Panc1 (cell line): ENCODE measurements around the gene SSNA1. TPM values are rescaled to one million over a fixed set of nuclear protein-coding genes. Genes with fewer than 3 reads are reported as not detected.

ENCODE experiments used
- ATAC-seq: fragments of 200-7000 bp; cut with Tn5 transposase; 2 replicates; pipeline ENCODE4 v1.9.1; 2020; ENCODE audit warnings: mild to moderate bottlenecking, moderate library complexity
- BruUV-seq: library from RNA; stranded (reverse); fragments of 400-500 nt; replicated peaks from 2 replicates; lab custom pipeline; 2021; lab: Mats Ljungman, UMichigan
- CTCF ChIA-PET: fragments of 300-600 bp; sonication (Branson Sonifier 250); formaldehyde crosslinking; loops from one replicate; lab custom pipeline; 2022; ENCODE audit warnings: antibody characterized with exemption; lab: Charles Lee
- POLR2A ChIA-PET: fragments of 300-600 bp; sonication (Branson Sonifier 250); formaldehyde crosslinking; loops from one replicate; lab custom pipeline; 2022; ENCODE audit warnings: antibody characterized with exemption; lab: Charles Lee
- DNase-seq: peaks from one replicate; pipeline ENCODE4 v3.0.0-alpha.2; 2010; ENCODE audit warnings: low read depth, low spot score
- H3K27ac ChIP-seq: 2 replicates; pipeline ENCODE4 v1.5.1; 2011; ENCODE audit warnings: mild to moderate bottlenecking, low read length, inconsistent platforms
- H3K27me3 ChIP-seq: fragments of 200-500 bp; sonication (Bioruptor generic); 2 replicates; pipeline ENCODE4 v1.6.0; 2014; ENCODE audit warnings: low read length, inconsistent platforms; ENCODE audit not compliant: control insufficient read depth, insufficient read depth
- H3K36me3 ChIP-seq: fragments of 200-500 bp; sonication (Bioruptor generic); 2 replicates; pipeline ENCODE4 v1.5.1; 2014; ENCODE audit warnings: inconsistent platforms, mild to moderate bottlenecking, low read length, moderate library complexity; ENCODE audit not compliant: control insufficient read depth, insufficient read depth
- H3K4me1 ChIP-seq: 2 replicates; pipeline ENCODE4 v1.5.1; 2011; ENCODE audit warnings: inconsistent platforms, mild to moderate bottlenecking, low read length, moderate library complexity; ENCODE audit not compliant: control insufficient read depth, insufficient read depth
- H3K4me3 ChIP-seq, 2 experiments: 2 replicates each; pipeline ENCODE4 v1.5.1; 2011 to 2012; ENCODE audit warnings: low read depth in 2 of 2, low read length in 2 of 2, mild to moderate bottlenecking in 2 of 2, inconsistent platforms in 1 of 2, moderate library complexity in 1 of 2
- H3K9me3 ChIP-seq: fragments of 200-500 bp; sonication (Bioruptor generic); 2 replicates; pipeline ENCODE4 v1.5.1; 2014; ENCODE audit warnings: low read depth, mild to moderate bottlenecking, inconsistent platforms, low read length, moderate library complexity; ENCODE audit not compliant: control insufficient read depth, insufficient read depth
- CTCF ChIP-seq: fragments of 450-650 bp; IDR thresholded peaks from 2 replicates; pipeline ENCODE4 v1.5.1; 2017; ENCODE audit warnings: mild to moderate bottlenecking
- POLR2AphosphoS5 ChIP-seq: IDR thresholded peaks from 2 replicates; pipeline ENCODE4 v1.6.1; 2012; ENCODE audit warnings: mild to moderate bottlenecking, low read depth, low read length, moderate library complexity
- REST ChIP-seq, 2 experiments: IDR thresholded peaks; 2 replicates each; pipeline ENCODE4 v1.6.1; 2011 to 2012; ENCODE audit warnings: low read depth in 2 of 2, control low read depth in 1 of 2, low read length in 1 of 2, mild to moderate bottlenecking in 1 of 2, moderate library complexity in 1 of 2; ENCODE audit not compliant: insufficient read depth in 1 of 2
- SIN3A ChIP-seq: IDR thresholded peaks from 2 replicates; pipeline ENCODE4 v1.6.1; 2012; ENCODE audit warnings: low read depth, mild to moderate bottlenecking, low read length, moderate library complexity, borderline replicate concordance; ENCODE audit not compliant: insufficient read depth
- TCF7L2 ChIP-seq: IDR thresholded peaks from 2 replicates; pipeline ENCODE4 v1.6.1; 2011; ENCODE audit warnings: mild to moderate bottlenecking, low read depth, low read length, inconsistent platforms
- in situ Hi-C: cut with HindIII; loops from 2 replicates; pipeline ENCODE4 v1.10.0; 2016; ENCODE audit warnings: low sequenced_read_pairs, low pct_unique_long_range_greater_than_20kb
- intact Hi-C: fragments of 100-400 bp; cut with micrococcal nuclease; formaldehyde crosslinking; loops from one replicate; pipeline ENCODE4 v1.10.0; 2022; ENCODE audit not compliant: unreplicated experiment
- total RNA-seq: library from RNA; stranded (reverse); gene quantifications from one replicate; pipeline ENCODE4 v1.2.1, GENCODE V29; 2021; ENCODE audit not compliant: unreplicated experiment

SSNA1 gene
- total RNA-seq, 1 experiment from 2014 or later = 86.9 TPM

DNA sequence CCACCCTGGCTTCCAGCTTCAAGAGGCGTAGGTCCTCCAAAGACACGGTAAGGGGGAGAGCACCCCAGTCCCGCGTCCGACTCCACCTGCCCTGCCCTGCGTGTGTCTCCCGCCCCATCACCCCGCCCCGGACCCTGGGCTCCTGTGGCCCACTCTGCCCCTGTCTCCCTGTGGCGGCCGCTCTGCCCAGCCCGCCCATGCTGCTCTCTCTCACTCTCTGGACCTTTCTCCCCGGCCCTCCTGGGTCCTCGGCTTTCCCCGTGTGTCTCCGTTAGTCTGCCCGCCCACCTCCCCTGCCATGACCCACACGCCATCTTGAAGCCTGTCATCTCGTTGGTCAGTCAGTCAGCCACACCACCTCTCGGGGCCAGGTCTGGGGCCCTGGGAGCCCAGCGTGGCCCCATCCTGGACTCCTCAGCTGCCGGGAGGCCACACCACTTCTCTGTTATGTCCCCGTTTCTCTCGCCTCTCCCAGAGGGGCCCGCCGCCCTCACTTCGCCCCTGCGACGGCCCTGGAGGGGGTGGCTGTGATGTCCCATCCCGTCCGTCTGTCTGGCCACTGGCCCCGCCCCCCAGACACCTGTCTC is 23.1 kb upstream of the SSNA1 start:
- DNase-seq (no peak), ATAC-seq (no peak)
- no peak overlapping the region for H3K27ac ChIP-seq
- no TSS peak for BruUV-seq
- ChIA-PET POLR2A (no interaction called here), CTCF (no interaction called here)
- no peaks in the 10 kb centered on the region for H3K9me3 ChIP-seq
- no peak overlapping the region for H3K4me3 ChIP-seq
- in situ Hi-C loops = no loop called here
- H3K27me3 ChIP-seq = no peaks in the 10 kb centered on the region
- H3K4me1 ChIP-seq = peaks cover 4% of the 10 kb centered on the region
- H3K36me3 ChIP-seq = no peaks in the 10 kb centered on the region
- intact Hi-C loops = no loop called here
- TF ChIP-seq SIN3A (no peak), POLR2AphosphoS5 (no peak), TCF7L2 (no peak), REST (IDR thresholded peaks at IDR 0.05; ENCODE audit: insufficient read depth in 1 of 2, low read depth in 2 of 2, low read length in 1 of 2) (no peak), CTCF (no peak)

DNA sequence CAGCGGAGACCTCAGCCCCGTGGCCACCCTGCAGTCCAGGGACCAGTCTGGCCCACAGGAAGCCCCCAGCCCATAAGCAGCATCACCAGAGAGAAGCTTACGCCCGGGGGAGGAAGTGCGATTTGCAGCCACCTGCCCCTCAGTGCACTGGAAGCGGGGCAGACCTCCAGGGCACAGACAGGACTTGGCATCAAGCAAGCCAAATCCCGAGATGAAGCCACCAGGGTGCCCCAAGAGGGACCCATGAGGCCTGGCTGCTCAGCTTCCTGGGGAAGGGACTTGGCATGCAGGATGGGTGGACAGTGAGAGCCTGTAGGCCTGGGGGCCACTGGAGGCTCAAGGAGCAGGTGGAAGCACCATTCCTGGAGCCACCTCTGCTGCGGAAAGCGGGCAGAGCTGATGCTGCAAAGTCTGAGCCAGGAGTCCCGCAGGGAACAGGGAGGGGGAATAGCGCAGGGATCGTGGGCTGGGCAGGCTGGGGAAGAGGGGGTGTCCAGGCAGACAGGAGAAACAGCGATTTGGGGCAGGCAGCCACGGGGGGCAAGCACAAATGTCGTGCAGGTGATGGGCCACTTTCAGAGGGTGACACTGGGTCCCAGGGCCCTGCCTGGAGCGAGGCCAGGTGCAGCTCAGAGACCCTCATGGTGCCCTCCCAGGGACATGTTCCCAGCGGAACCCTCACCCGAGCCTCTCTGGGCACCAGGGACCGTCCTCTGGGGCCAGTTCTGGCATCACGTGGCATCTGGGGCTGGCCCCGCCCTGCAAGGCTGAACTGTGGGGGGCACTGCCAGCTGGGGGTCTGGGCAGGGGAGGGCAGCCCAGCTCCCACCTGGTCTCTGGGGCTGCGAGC is 21.9 kb upstream of the SSNA1 start:
- BruUV-seq = no TSS peak
- Histone ChIP-seq H3K36me3 (no peaks in the 10 kb centered on the region), H3K9me3 (no peaks in the 10 kb centered on the region), H3K27me3 (no peaks in the 10 kb centered on the region), H3K4me3 (no peak overlapping the region), H3K27ac (no peak overlapping the region), H3K4me1 (peaks cover 6% of the 10 kb centered on the region)
- TF ChIP-seq CTCF (no peak), TCF7L2 (no peak), POLR2AphosphoS5 (no peak), SIN3A (no peak), REST (IDR thresholded peaks at IDR 0.05; ENCODE audit: insufficient read depth in 1 of 2, low read depth in 2 of 2, low read length in 1 of 2) (no peak)
- intact Hi-C loops = no loop called here
- ChIA-PET CTCF (interaction anchor here (0.6 to 1.3 kb wide), 3 partner anchors 14 to 24 kb away, joined by 4 to 7 read pairs (median 5); no protein-coding TSS in a partner anchor), POLR2A (no interaction called here)
- DNase-seq (no peak), ATAC-seq (no peak)
- in situ Hi-C loops = no loop called here
